Cardiac ventricle fibroblast (primary cell): ENCODE measurements around the gene ZNF547. TPM values are rescaled to one million over a fixed set of nuclear protein-coding genes. Genes with fewer than 3 reads are reported as not detected.

Experiments
- total RNA-seq: library from RNA; depleted of rRNA; stranded (reverse); fragments of >200 nt; gene quantifications from 2 replicates; pipeline ENCODE4 v1.2.3, GENCODE V29; 2015

ZNF547 gene
- 1.6 and 7.7 TPM in 2 replicates for total RNA-seq

DNA sequence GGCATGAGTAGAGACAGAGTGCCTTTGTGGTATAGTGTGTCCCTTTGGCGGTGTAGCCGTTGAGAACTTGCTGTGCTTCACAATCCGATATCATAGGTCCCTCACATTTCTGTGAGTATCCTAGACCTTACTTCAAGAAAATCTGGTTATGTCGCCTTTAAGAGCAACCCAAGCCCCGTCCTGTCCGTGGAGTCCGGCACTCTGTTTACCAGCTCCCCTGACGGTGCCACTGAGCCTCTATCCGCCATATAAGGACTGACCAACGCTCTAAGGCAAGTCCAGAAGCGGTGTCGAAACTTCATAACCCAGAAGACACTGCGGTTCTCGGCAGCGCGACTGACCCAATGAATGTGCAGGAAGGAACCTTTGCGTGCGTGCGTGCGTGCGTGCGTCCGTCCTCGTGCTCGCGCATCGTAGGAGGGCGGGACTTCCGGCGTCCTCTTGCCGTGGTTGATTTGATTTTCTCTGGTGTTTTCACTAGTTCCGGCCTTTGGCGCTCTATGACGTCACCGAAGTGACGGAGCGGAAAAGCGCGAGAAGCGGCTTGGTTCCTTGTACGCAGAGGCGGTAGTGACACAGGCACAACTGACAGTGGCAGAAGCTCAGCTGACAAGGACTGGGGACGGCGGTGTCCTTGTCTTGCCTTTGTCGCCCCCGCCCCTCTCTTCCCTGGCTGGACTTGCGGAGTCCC lies at the start of gene ZNF547, which contains the start of gene TRAPPC2B:
TSS of gene ZNF547 (plus strand) at position 555 of the 691 bp plus-strand sequence. CDS start 5,005 bp downstream, outside the sequence.
TSS of gene TRAPPC2B (plus strand) at position 555 of the 691 bp plus-strand sequence. CDS start 1,283 bp downstream, outside the sequence.

DNA sequence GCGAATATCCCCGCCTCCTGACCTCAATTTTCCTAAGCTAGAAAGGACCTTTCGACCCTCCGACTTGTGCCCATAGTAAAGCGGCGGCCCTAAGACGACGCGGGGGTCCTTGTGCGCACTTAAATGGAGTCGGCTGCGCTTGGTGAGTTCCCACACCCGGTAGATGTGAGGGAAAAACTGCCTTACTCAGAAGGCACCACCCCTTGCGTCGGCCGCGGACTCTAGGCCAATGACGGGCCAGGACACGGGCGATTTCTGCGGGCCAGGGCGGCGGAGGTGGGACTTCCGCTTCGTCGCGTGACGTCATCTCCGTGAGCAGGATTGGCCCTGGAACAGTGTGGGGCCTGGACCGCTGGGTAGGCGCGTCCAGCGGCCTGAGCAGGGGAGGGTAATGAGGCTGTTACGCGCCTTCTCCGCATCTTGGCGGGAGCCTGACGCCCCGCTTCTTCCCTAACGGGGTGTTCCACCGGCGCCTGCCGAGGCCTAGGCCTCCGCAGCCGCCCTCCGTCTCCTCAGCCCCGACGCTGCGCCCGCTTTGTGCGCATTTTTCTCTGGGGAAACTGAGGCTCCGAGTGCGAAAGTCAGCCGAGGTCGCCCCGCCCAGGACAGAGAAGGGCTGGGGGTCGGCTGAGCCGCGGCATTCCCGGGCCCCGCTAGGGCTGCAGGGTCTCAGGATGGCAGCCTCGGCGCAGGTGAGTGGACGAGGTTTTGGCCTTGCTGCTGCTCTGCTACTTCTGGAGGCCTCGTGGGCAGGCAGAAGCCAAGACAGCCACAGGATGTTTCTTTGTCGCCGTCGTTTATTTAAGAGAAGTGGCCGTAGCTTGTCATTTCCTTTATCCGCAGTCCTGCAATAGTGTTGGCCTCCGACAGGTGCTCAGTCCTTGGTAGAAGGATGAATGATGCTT lies 42.9 kb upstream of the ZNF547 start, which contains the start of gene ZNF543:
TSS of gene ZNF543 (plus strand) at position 293 of the 905 bp plus-strand sequence. CDS start at position 675, 382 bp downstream.

DNA sequence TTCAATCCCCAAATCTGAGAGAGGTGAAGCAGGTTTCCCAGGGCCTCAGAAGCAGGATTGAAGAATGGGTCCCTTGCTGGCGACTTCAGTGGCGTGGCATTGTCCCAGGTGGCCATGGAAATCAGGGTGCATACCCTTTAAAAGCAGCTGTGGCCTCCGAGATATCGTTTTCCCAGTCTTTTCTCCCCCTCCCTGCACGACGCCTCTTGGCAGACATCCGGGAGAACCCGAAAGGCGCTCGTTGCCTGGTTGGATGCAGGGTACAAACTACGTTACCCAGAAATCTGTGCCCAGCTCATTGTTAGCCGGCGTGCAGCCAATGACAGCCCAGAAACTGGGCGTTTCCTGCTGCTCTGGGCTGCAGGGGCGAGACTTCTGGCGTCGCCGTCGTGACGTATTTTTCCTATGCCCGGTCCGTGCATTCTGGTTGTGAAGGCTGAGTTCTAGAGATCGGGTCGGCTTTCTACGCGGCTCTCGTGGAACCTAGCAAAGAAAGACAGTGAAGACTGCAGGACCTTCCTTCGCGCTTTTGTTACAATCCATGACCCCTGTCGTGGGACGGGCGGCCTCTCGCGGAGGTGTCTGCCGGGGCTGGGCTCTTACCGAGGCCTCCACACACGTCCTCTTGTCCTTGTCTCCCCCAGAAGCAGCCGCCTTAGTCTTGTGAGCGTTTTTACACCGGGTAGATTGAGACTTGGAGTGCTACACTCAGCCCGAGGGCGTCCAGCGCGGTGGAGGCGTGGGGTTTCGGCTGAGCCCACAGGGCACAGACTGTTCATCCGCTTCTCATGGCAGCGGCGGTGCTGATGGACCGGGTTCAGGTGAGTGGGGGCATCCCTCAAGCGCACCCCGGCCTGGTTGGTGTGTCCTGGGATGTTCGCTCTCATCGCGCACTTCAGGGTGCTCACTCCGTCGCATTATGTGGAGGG lies 12.2 kb upstream of the ZNF547 start, which contains the start of gene ZNF304:
TSS of gene ZNF304 (plus strand) at position 395 of the 929 bp plus-strand sequence. CDS start at position 789, 394 bp downstream.

DNA sequence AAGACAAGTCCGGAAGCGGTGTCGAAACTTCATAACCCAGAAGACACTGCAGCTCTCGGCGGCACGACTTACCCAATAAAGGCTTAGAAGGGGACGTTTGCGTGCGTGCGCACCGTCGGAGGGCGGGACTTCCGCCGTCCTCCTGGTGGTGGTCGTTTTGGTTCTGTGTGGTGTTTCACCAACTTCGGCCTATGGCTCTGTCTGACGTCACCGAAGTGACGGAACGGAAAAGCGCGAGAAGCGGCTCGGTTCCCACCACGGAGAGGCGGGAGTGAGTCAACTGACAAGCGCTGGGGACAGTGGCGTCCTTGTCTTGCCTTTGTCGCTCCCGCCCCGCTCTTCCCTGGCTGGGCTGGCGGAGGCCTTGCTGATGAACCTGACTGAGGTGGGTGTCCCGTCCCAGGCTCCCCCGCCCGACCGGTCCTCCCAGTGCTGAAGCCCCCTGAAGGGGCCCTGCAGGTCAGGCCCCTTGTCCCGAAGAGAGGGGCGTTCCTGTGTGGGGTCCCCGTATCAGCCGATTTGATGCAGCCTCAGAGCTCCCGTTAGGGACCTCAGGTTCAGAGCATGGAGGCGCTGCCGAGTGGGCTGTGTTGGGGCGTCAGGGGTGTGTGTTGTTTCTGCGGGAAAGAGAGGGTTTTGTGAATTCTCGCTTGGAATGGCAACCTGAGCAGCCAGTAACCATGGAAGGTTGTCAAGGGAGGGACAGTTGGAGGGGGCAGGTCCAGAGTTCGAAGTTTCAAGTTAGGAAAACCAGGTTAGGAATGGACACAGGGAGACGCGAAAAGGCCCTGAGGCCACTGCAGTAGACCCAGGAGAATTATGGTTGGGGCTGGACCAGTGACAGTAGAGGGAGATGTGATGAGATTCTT lies 26.6 kb downstream of the ZNF547 start, which contains the start of gene ZNF548:
TSS of gene ZNF548 (plus strand) at position 125 of the 869 bp plus-strand sequence. CDS start at position 371, 246 bp downstream.

DNA sequence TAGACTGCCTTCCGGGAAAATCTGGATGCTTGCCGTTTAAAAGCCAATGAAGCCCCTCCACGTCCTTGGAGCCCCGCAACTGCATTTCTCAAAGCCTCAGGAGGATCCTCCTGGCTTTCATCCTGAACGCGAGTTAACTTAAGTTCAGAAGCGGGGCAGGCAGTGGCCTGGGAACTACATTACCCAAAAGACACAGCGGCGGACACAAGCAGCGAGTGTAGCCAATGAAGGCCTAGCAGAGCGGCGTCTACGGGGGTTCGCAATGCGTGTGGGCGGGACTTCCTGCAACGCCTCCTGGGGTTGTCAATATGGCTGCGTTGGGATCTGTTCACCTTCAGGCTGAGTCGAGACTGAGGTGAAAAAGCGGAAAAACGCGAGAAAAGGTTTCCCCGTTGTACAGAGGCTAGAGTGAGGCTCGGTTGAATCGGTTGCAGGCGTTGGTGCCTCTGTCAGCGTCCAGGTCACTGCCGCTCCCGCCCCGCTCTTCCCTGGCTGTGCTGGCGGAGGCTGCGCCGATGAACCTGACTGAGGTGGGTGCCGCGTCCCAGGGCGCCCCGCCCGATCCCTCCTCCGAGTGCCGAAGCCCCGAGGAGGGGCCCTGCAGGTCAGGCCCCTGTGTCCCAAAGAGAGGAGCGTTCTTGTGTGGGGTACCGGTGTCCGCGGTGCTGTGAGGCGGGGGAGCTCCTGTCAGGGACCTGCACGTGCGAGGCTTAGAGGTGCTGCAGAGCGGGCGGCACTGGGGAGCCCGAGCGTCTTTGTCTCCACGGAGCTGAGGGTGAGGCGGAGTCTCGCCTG lies 47.7 kb downstream of the ZNF547 start, which contains the start of gene ZNF17:
TSS of gene ZNF17 (plus strand) at position 285 of the 795 bp plus-strand sequence. CDS start 2,455 bp downstream, outside the sequence.

Other genes starting within 250 kb of the ZNF547 start
- gene USP29, start 243.6 kb upstream of the ZNF547 start, total RNA-seq: not detected in 2 replicates
- not detected in 2 replicates for gene ZIM3, start 218.3 kb upstream of the ZNF547 start, total RNA-seq
- gene DUXA, start 196.1 kb upstream of the ZNF547 start, total RNA-seq: not detected in 2 replicates
- 24.2 and 31.3 TPM in 2 replicates for gene ZNF264, start 172.1 kb upstream of the ZNF547 start, total RNA-seq
- gene AURKC, start 132.5 kb upstream of the ZNF547 start, total RNA-seq: 0.62 and 1.3 TPM in 2 replicates
- gene ZNF805, start 122.9 kb upstream of the ZNF547 start, total RNA-seq: 14.4 and 14.5 TPM in 2 replicates
- 43.2 and 46.7 TPM in 2 replicates for gene ZNF460, start 83.1 kb upstream of the ZNF547 start, total RNA-seq
- 5.6 and 5.9 TPM in 2 replicates for gene ZNF543, start 43.1 kb upstream of the ZNF547 start, total RNA-seq
- gene ZNF304, start 12.3 kb upstream of the ZNF547 start, total RNA-seq: 5.7 and 7.4 TPM in 2 replicates
- gene TRAPPC2B, start within 50 bp of the ZNF547 start, total RNA-seq: 10.2 and 20.4 TPM in 2 replicates
- 13.2 and 16.8 TPM in 2 replicates for gene ZNF548, start 26.3 kb downstream of the ZNF547 start, total RNA-seq
- gene ZNF17, start 47.6 kb downstream of the ZNF547 start, total RNA-seq: 4.2 and 5.2 TPM in 2 replicates
- 4.1 and 4.6 TPM in 2 replicates for gene ZNF749, start 71.8 kb downstream of the ZNF547 start, total RNA-seq
- 0.29 and 1.1 TPM in 2 replicates for gene VN1R1, start 93.6 kb downstream of the ZNF547 start, total RNA-seq
- 12.9 and 14.2 TPM in 2 replicates for gene ZNF772, start 114.0 kb downstream of the ZNF547 start, total RNA-seq
- gene ZNF419, start 124.2 kb downstream of the ZNF547 start, total RNA-seq: 8.7 and 16.9 TPM in 2 replicates
- gene ZNF773, start 136.4 kb downstream of the ZNF547 start, total RNA-seq: 11.2 and 16.2 TPM in 2 replicates
- gene ZNF549, start 163.8 kb downstream of the ZNF547 start, total RNA-seq: 2.5 and 5.0 TPM in 2 replicates
- 6.6 and 9.3 TPM in 2 replicates for gene ZNF550, start 196.3 kb downstream of the ZNF547 start, total RNA-seq
- gene ZNF416, start 215.4 kb downstream of the ZNF547 start, total RNA-seq: 2.5 and 2.6 TPM in 2 replicates
- gene ZIK1, start 220.6 kb downstream of the ZNF547 start, total RNA-seq: 3.9 and 9.7 TPM in 2 replicates
- 1.5 and 1.7 TPM in 2 replicates for gene ZNF530, start 236.3 kb downstream of the ZNF547 start, total RNA-seq